Inflammatory macrophage treated with lipopolysaccharide for 4 hours (primary cell): ENCODE results near the gene POU6F2.
"Not testable (repeated sequence)": the region's sequence is repeated elsewhere in the genome, so short reads cannot be mapped to it uniquely, and the experiment has no call there.

ENCODE experiments used
- DNase-seq: peaks from one replicate; pipeline ENCODE4 v3.0.0-alpha.2; 2020

Gene POU6F2

GRCh38 chr7:39194388-39194787 lies 216.7 kb downstream of the POU6F2 start:
- DNase-seq: not testable (repeated sequence)

GRCh38 chr7:39195967-39196366 lies 218.3 kb downstream of the POU6F2 start:
- DNase-seq: no peak

- DNase-seq: no peak
Observed at GRCh38 chr7:39197831-39198230, 220.1 kb downstream of the POU6F2 start.

GRCh38 chr7:39198556-39198955 lies 220.8 kb downstream of the POU6F2 start:
- no peak for DNase-seq

- no peak for DNase-seq
Observed at GRCh38 chr7:39199006-39199405, 221.3 kb downstream of the POU6F2 start.

GRCh38 chr7:39199951-39200350 lies 222.2 kb downstream of the POU6F2 start:
- DNase-seq: no peak

- DNase-seq: no peak
Observed at GRCh38 chr7:39202041-39202440, 224.3 kb downstream of the POU6F2 start.

- DNase-seq: no peak
Observed at GRCh38 chr7:39210362-39210761, 232.7 kb downstream of the POU6F2 start.

- DNase-seq: no peak
Observed at GRCh38 chr7:39211581-39211980, 233.9 kb downstream of the POU6F2 start.

- DNase-seq: no peak
Observed at GRCh38 chr7:39212876-39213275, 235.2 kb downstream of the POU6F2 start.

GRCh38 chr7:39217783-39218182 lies 240.1 kb downstream of the POU6F2 start:
- DNase-seq: no peak

- no peak for DNase-seq
Observed at GRCh38 chr7:39219869-39220268, 242.2 kb downstream of the POU6F2 start.

GRCh38 chr7:39221901-39222300 lies 244.2 kb downstream of the POU6F2 start:
- no peak for DNase-seq

GRCh38 chr7:39228946-39229345 lies 251.2 kb downstream of the POU6F2 start:
- DNase-seq: no peak

- no peak for DNase-seq
Observed at GRCh38 chr7:39233851-39234529, 256.3 kb downstream of the POU6F2 start.

- no peak for DNase-seq
Observed at GRCh38 chr7:39238234-39238869, 260.6 kb downstream of the POU6F2 start.

- DNase-seq: no peak
Observed at GRCh38 chr7:39240864-39241263, 263.2 kb downstream of the POU6F2 start.

GRCh38 chr7:39247576-39247975 lies 269.9 kb downstream of the POU6F2 start:
- no peak for DNase-seq

- no peak for DNase-seq
Observed at GRCh38 chr7:39248041-39248691, 270.5 kb downstream of the POU6F2 start.

GRCh38 chr7:39248692-39249090 lies 271.0 kb downstream of the POU6F2 start:
- DNase-seq: no peak

GRCh38 chr7:39249635-39250152 lies 272.0 kb downstream of the POU6F2 start:
- DNase-seq: no peak

- no peak for DNase-seq
Observed at GRCh38 chr7:39252916-39253315, 275.2 kb downstream of the POU6F2 start.

- DNase-seq: no peak
Observed at GRCh38 chr7:39259391-39260003, 281.8 kb downstream of the POU6F2 start.
